HepG2 (cell line): ENCODE results near the gene ATPAF2. TPM values are rescaled to one million over a fixed set of nuclear protein-coding genes. Genes with fewer than 3 reads are reported as not detected.

ENCODE experiments used
- ATM ChIP-seq: fragments of 450-650 bp; IDR thresholded peaks from 2 replicates; pipeline ENCODE4 v1.7.1; 2017; ENCODE audit warnings: mild to moderate bottlenecking, borderline replicate concordance
- BCL6 ChIP-seq: IDR thresholded peaks from 2 replicates; pipeline ENCODE4 v1.6.1; 2016; ENCODE audit warnings: missing genetic modification reagents, missing compliant biosample characterization
- DBP ChIP-seq: sonication (generic); formaldehyde crosslinking; IDR thresholded peaks from 2 replicates; pipeline ENCODE4 v1.4.0; 2020; ENCODE audit warnings: missing genetic modification reagents; ENCODE audit errors: not compliant biosample characterization
- DNMT1 ChIP-seq: sonication (generic); formaldehyde crosslinking; IDR thresholded peaks from 2 replicates; pipeline ENCODE4 v1.5.1; 2020; ENCODE audit warnings: mild to moderate bottlenecking, missing genetic modification reagents
- DPF2 ChIP-seq: sonication (generic); formaldehyde crosslinking; IDR thresholded peaks from 2 replicates; pipeline ENCODE4 v1.4.0; 2020; ENCODE audit warnings: mild to moderate bottlenecking, low read depth, missing genetic modification reagents, borderline replicate concordance
- FOXA1 ChIP-seq, 2 experiments: fragments of 450-650 bp in 1 of 2; sonication (generic) in 1 of 2; formaldehyde crosslinking in 1 of 2; IDR thresholded peaks; 2 replicates each; pipeline versions ENCODE4 v1.4.0 to v1.6.1; 2016 to 2020; ENCODE audit warnings: missing genetic modification reagents in 1 of 2
- GATA4 ChIP-seq: sonication (generic); IDR thresholded peaks from 2 replicates; pipeline ENCODE4 v1.6.1; 2016; ENCODE audit warnings: antibody characterized with exemption, low read depth, borderline replicate concordance
- GATAD1 ChIP-seq: IDR thresholded peaks from 2 replicates; pipeline ENCODE4 v1.6.1; 2016; ENCODE audit warnings: missing genetic modification reagents, missing compliant biosample characterization
- HCFC1 ChIP-seq: fragments of 150-350 bp; IDR thresholded peaks from 2 replicates; pipeline ENCODE4 v1.6.1; 2014; ENCODE audit warnings: low read depth, low read length
- MIER3 ChIP-seq: IDR thresholded peaks from 2 replicates; pipeline ENCODE4 v1.6.1; 2016; ENCODE audit warnings: missing compliant biosample characterization, borderline replicate concordance
- PITX1 ChIP-seq: sonication (generic); formaldehyde crosslinking; IDR thresholded peaks from 2 replicates; pipeline ENCODE4 v1.5.1; 2020; ENCODE audit warnings: mild to moderate bottlenecking, missing genetic modification reagents
- SAP130 ChIP-seq: IDR thresholded peaks from 2 replicates; pipeline ENCODE4 v1.6.1; 2016; ENCODE audit warnings: low read depth
- SKI ChIP-seq: fragments of 450-650 bp; IDR thresholded peaks from one replicate; pipeline ENCODE4 v1.6.1; 2018; ENCODE audit warnings: mild to moderate bottlenecking; ENCODE audit not compliant: partially characterized antibody
- SKIL ChIP-seq: sonication (generic); formaldehyde crosslinking; IDR thresholded peaks from 2 replicates; pipeline ENCODE4 v1.8.0; 2022; ENCODE audit warnings: missing genetic modification reagents, mild to moderate bottlenecking, moderate library complexity, borderline replicate concordance
- STAG1 ChIP-seq: sonication (generic); formaldehyde crosslinking; IDR thresholded peaks from 2 replicates; pipeline ENCODE4 v1.4.0; 2020; ENCODE audit warnings: missing genetic modification reagents
- TARDBP ChIP-seq: sonication (generic); formaldehyde crosslinking; IDR thresholded peaks from 2 replicates; pipeline ENCODE4 v1.8.0; 2022; ENCODE audit warnings: mild to moderate bottlenecking, missing genetic modification reagents
- THAP11 ChIP-seq: IDR thresholded peaks from 2 replicates; pipeline ENCODE4 v1.6.1; 2016; ENCODE audit warnings: missing biosample characterization, missing genetic modification reagents
- ZNF652 ChIP-seq: IDR thresholded peaks from 2 replicates; pipeline ENCODE4 v1.6.1; 2016; ENCODE audit warnings: low read depth, borderline replicate concordance
- polyA plus RNA-seq, 8 experiments: library from polyadenylated mRNA; depleted of rRNA in 3 of 8; stranded (reverse) in 7 of 8; unstranded in 1 of 8; fragments of >200 nt; fragmentation: Illumina TruSeq in 4 of 8; extraction: Trizol in 4 of 8; gene quantifications; 2 replicates each; pipeline versions ENCODE4 v1.2.1 to v1.2.3, GENCODE V29; 2011 to 2016; ENCODE audit warnings: low read depth in 4 of 8, missing spikeins in 1 of 8, mixed read lengths in 1 of 8; ENCODE audit not compliant: insufficient read depth in 1 of 8
- total RNA-seq, 5 experiments: library from RNA; depleted of rRNA; stranded (reverse); fragments of >200 nt; fragmentation: Illumina TruSeq; extraction: Trizol; gene quantifications; 2 replicates each; pipeline ENCODE4 v1.2.3, GENCODE V29; 2016; ENCODE audit warnings: low read depth in 1 of 5
- TF ChIP-seq, protein P1 (sequence below): IDR thresholded peaks from 2 replicates; pipeline ENCODE4 v1.6.1; 2016; ENCODE audit warnings: low read depth
- TF ChIP-seq, protein P2 (sequence below): sonication (generic); formaldehyde crosslinking; IDR thresholded peaks from 2 replicates; pipeline ENCODE4 v1.5.0; 2020; ENCODE audit warnings: mild to moderate bottlenecking, missing genetic modification reagents, borderline replicate concordance

The ATPAF2 gene
- total and polyA plus RNA-seq, 2 of the 13 experiments (the other 11 are each of a cell fraction or from before 2014, with no cell fraction given), result 15.0 to 16.5 TPM

GRCh38 chr17:18017958-18018357 lies 21.0 kb downstream of the ATPAF2 start (continued):
- TF ChIP-seq, protein P1, sequence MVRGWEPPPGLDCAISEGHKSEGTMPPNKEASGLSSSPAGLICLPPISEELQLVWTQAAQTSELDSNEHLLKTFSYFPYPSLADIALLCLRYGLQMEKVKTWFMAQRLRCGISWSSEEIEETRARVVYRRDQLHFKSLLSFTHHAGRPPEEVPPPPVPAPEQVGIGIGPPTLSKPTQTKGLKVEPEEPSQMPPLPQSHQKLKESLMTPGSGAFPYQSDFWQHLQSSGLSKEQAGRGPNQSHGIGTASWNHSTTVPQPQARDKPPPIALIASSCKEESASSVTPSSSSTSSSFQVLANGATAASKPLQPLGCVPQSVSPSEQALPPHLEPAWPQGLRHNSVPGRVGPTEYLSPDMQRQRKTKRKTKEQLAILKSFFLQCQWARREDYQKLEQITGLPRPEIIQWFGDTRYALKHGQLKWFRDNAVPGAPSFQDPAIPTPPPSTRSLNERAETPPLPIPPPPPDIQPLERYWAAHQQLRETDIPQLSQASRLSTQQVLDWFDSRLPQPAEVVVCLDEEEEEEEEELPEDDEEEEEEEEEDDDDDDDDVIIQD (CRISPR knock-in tag), result no peak
- peak; percentile 15; the same call in 1 of the 2 replicates for TF ChIP-seq GATAD1 (CRISPR knock-in tag)
- peak; percentile 32; the same call in 1 of the 2 replicates for TF ChIP-seq MIER3
- peak; percentile 66 for TF ChIP-seq SAP130 (CRISPR knock-in tag)
- TF ChIP-seq SKI, result peak; percentile 79
- TF ChIP-seq STAG1 (CRISPR knock-in tag), result 0 out of 2 replicates have a peak, but pooled peaks have one; percentile 8
- peak; percentile 97 for TF ChIP-seq ZNF652 (CRISPR knock-in tag)
- no peak for TF ChIP-seq ATM
- TF ChIP-seq SKIL (CRISPR knock-in tag), result peak; percentile 73; the same call in 1 of the 2 replicates
- peak; percentile 41; the same call in 1 of the 2 replicates for TF ChIP-seq THAP11
- TF ChIP-seq DBP (CRISPR knock-in tag), result no peak
- TF ChIP-seq HCFC1, result no peak
- TF ChIP-seq GATA4, result peak; percentile 76; the same call in 1 of the 2 replicates
- TF ChIP-seq DPF2, result peak; percentile 79
- TF ChIP-seq DNMT1 (CRISPR knock-in tag), result no peak
- TF ChIP-seq TARDBP (CRISPR knock-in tag), result 0 out of 2 replicates have a peak, but pooled peaks have one; percentile 44
- TF ChIP-seq PITX1 (CRISPR knock-in tag), result 0 out of 2 replicates have a peak, but pooled peaks have one; percentile 31
- TF ChIP-seq FOXA1 (IDR thresholded peaks at IDR 0.05), result no peak
- peak; percentile 78 for TF ChIP-seq FOXA1 (CRISPR knock-in tag; IDR thresholded peaks at IDR 0.05)
- TF ChIP-seq, protein P2, sequence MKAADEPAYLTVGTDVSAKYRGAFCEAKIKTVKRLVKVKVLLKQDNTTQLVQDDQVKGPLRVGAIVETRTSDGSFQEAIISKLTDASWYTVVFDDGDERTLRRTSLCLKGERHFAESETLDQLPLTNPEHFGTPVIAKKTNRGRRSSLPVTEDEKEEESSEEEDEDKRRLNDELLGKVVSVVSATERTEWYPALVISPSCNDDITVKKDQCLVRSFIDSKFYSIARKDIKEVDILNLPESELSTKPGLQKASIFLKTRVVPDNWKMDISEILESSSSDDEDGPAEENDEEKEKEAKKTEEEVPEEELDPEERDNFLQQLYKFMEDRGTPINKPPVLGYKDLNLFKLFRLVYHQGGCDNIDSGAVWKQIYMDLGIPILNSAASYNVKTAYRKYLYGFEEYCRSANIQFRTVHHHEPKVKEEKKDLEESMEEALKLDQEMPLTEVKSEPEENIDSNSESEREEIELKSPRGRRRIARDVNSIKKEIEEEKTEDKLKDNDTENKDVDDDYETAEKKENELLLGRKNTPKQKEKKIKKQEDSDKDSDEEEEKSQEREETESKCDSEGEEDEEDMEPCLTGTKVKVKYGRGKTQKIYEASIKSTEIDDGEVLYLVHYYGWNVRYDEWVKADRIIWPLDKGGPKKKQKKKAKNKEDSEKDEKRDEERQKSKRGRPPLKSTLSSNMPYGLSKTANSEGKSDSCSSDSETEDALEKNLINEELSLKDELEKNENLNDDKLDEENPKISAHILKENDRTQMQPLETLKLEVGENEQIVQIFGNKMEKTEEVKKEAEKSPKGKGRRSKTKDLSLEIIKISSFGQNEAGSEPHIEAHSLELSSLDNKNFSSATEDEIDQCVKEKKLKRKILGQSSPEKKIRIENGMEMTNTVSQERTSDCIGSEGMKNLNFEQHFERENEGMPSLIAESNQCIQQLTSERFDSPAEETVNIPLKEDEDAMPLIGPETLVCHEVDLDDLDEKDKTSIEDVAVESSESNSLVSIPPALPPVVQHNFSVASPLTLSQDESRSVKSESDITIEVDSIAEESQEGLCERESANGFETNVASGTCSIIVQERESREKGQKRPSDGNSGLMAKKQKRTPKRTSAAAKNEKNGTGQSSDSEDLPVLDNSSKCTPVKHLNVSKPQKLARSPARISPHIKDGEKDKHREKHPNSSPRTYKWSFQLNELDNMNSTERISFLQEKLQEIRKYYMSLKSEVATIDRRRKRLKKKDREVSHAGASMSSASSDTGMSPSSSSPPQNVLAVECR (CRISPR knock-in tag), result peak; percentile 6; the same call in 1 of the 2 replicates
- TF ChIP-seq BCL6 (CRISPR knock-in tag), result peak; percentile 80
